Spinal cord (tissue), 10 donors: ENCODE measurements around the gene SMOC2. TPM values are rescaled to one million over a fixed set of nuclear protein-coding genes. Genes with fewer than 3 reads are reported as not detected.

Experiments
- DNase-seq, 6 donors: peaks; one replicate each; pipeline versions ENCODE4 v3.0.0 to v3.0.0-alpha.2; 2013 to 2015; ENCODE audit warnings: low spot score in 6 of 6, low read depth in 4 of 6
- H3K27ac ChIP-seq: one replicate; pipeline ENCODE4 v1.5.1; 2013; ENCODE audit warnings: low read depth, low read length, control low read depth
- H3K27me3 ChIP-seq: one replicate; pipeline ENCODE4 v1.6.1; 2013; ENCODE audit warnings: low read length; ENCODE audit not compliant: control insufficient read depth, insufficient read depth
- H3K36me3 ChIP-seq: one replicate; pipeline ENCODE4 v1.6.1; 2013; ENCODE audit warnings: low read length; ENCODE audit not compliant: control insufficient read depth, insufficient read depth
- H3K4me1 ChIP-seq: one replicate; pipeline ENCODE4 v1.6.1; 2013; ENCODE audit warnings: low read length; ENCODE audit not compliant: control insufficient read depth, insufficient read depth
- H3K4me3 ChIP-seq: one replicate; pipeline ENCODE4 v1.5.1; 2013; ENCODE audit warnings: low read depth, low read length, control low read depth
- H3K9me3 ChIP-seq: one replicate; pipeline ENCODE4 v1.6.1; 2013; ENCODE audit warnings: low read length; ENCODE audit not compliant: control insufficient read depth, insufficient read depth
- WGBS: methylation state at CpG from one replicate; pipeline ENCODE4 v1.1.5; 2013; ENCODE audit warnings: missing lambda C conversion rate; ENCODE audit not compliant: insufficient coverage; 5-methylcytosine and 5-hydroxymethylcytosine counted together
- polyA plus RNA-seq, 2 donors: library from polyadenylated mRNA; unstranded; fragments of 120-200 nt; gene quantifications; one replicate each; pipeline ENCODE4 v1.2.1, GENCODE V29; 2013; ENCODE audit not compliant: insufficient read length in 2 of 2
- total RNA-seq, 2 donors: library from RNA; depleted of rRNA in 1 of 2; stranded (reverse); fragments of 120-200 nt in 1 of 2; fragments of >200 nt in 1 of 2; gene quantifications; one replicate each; pipeline versions ENCODE4 v1.2.3 to v1.2.4, GENCODE V29; 2013 to 2014
- donor health status: healthy.

Gene SMOC2
- total and polyA plus RNA-seq, 4 donors: 8.3 to 96.0 (median 45.6) TPM

- H3K36me3 ChIP-seq: no peaks in the 10 kb centered on the region
- no peak for DNase-seq
- H3K27ac ChIP-seq: no peak overlapping the region
- 77% methylated on average over 9 of the region's 14 CpGs for WGBS
- no peaks in the 10 kb centered on the region for H3K4me1 ChIP-seq
- no peak overlapping the region for H3K4me3 ChIP-seq
- no peaks in the 10 kb centered on the region for H3K27me3 ChIP-seq
- H3K9me3 ChIP-seq: no peaks in the 10 kb centered on the region
Measured at GRCh38 chr6:168469521-168469920, 28.5 kb downstream of the SMOC2 start.

DNA sequence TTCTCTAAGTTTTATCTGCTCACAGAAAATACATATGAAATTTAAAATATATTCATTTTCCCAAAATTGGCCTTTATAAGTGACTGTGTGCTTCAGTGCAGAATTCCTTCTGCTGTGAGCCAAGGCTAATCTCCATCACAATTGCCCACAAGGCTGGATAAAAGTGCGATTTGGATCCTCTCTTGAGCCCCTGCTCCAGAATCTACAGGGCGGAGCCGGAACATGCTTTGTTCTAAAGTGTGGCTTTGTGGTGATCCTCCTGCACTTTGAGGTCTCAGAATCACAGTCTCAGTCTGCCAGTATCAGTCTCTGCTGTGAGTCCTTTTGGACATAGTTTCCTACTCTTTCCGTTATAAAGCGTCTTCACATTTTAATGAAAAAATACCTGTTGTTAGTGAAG lies 28.9 kb downstream of the SMOC2 start:
- Histone ChIP-seq H3K9me3 (no peaks in the 10 kb centered on the region), H3K4me3 (no peak overlapping the region), H3K27ac (no peak overlapping the region), H3K36me3 (no peaks in the 10 kb centered on the region), H3K4me1 (no peaks in the 10 kb centered on the region), H3K27me3 (no peaks in the 10 kb centered on the region)
- DNase-seq: no peak
- WGBS: no CpG with 5 or more reads among the region's 5 CpGs

DNA sequence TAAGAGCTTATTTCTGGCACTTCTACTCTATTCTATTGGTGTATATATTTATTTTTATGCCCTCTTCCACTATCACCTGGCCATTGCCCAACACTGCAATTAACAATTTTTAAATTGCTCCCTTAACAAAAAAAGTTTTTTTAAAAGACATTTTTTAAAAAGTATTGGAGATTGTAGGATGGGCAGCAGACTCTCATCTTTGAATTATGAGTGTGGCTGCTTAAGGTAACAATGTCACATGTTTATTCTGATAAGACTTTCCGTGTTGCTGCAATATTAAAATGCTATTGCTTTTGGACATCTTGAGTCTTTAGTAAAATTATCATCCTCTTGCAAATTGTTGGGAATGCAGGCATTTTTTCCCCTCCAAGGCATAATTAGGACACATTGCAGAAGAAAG lies 31.4 kb downstream of the SMOC2 start:
- Histone ChIP-seq H3K4me1 (no peaks in the 10 kb centered on the region), H3K27ac (no peak overlapping the region), H3K9me3 (no peaks in the 10 kb centered on the region), H3K27me3 (no peaks in the 10 kb centered on the region), H3K36me3 (no peaks in the 10 kb centered on the region), H3K4me3 (no peak overlapping the region)
- DNase-seq: no peak
- WGBS: no CpG with 5 or more reads among the region's 1 CpG

- Histone ChIP-seq H3K27ac (no peak overlapping the region), H3K36me3 (no peaks in the 10 kb centered on the region), H3K4me3 (no peak overlapping the region), H3K9me3 (no peaks in the 10 kb centered on the region), H3K27me3 (no peaks in the 10 kb centered on the region), H3K4me1 (no peaks in the 10 kb centered on the region)
- 91% methylated on average over 6 of the region's 7 CpGs for WGBS
- DNase-seq: no peak
Measured at GRCh38 chr6:168473197-168473596, 32.2 kb downstream of the SMOC2 start.

- no peak overlapping the region for H3K4me3 ChIP-seq
- H3K27ac ChIP-seq: no peak overlapping the region
- WGBS: 94% methylated on average over 15 of the region's 26 CpGs
Measured at GRCh38 chr6:168475188-168476013, 34.4 kb downstream of the SMOC2 start.

GRCh38 chr6:168479421-168479820 lies 38.4 kb downstream of the SMOC2 start:
- H3K36me3 ChIP-seq: no peaks in the 10 kb centered on the region
- H3K4me3 ChIP-seq: no peak overlapping the region
- no CpG with 5 or more reads among the region's 4 CpGs for WGBS
- no peaks in the 10 kb centered on the region for H3K9me3 ChIP-seq
- H3K27ac ChIP-seq: no peak overlapping the region
- DNase-seq: no peak
- no peaks in the 10 kb centered on the region for H3K27me3 ChIP-seq
- no peaks in the 10 kb centered on the region for H3K4me1 ChIP-seq

More at GRCh38 chr6:168475188-168476013, 34.4 kb downstream of the SMOC2 start:
- H3K36me3 ChIP-seq: no peaks in the 10 kb centered on the region
- H3K9me3 ChIP-seq: no peaks in the 10 kb centered on the region
- no peaks in the 10 kb centered on the region for H3K27me3 ChIP-seq
- no peaks in the 10 kb centered on the region for H3K4me1 ChIP-seq
- DNase-seq: no peak

- H3K9me3 ChIP-seq: no peaks in the 10 kb centered on the region
- no peak overlapping the region for H3K4me3 ChIP-seq
- H3K27ac ChIP-seq: no peak overlapping the region
- H3K36me3 ChIP-seq: no peaks in the 10 kb centered on the region
- H3K27me3 ChIP-seq: no peaks in the 10 kb centered on the region
- no peaks in the 10 kb centered on the region for H3K4me1 ChIP-seq
- no peak for DNase-seq
Measured at GRCh38 chr6:168480481-168480880, 39.5 kb downstream of the SMOC2 start.

GRCh38 chr6:168485818-168486217 lies 44.8 kb downstream of the SMOC2 start:
- Histone ChIP-seq H3K36me3 (no peaks in the 10 kb centered on the region), H3K27ac (no peak overlapping the region), H3K9me3 (no peaks in the 10 kb centered on the region), H3K4me3 (no peak overlapping the region), H3K4me1 (no peaks in the 10 kb centered on the region), H3K27me3 (no peaks in the 10 kb centered on the region)
- no CpG with 5 or more reads among the region's 5 CpGs for WGBS
- no peak for DNase-seq

GRCh38 chr6:168490757-168491156 lies 49.8 kb downstream of the SMOC2 start:
- DNase-seq: no peak
- Histone ChIP-seq H3K9me3 (no peaks in the 10 kb centered on the region), H3K36me3 (no peaks in the 10 kb centered on the region), H3K4me3 (no peak overlapping the region), H3K27me3 (no peaks in the 10 kb centered on the region), H3K4me1 (no peaks in the 10 kb centered on the region), H3K27ac (no peak overlapping the region)
- WGBS: 89% methylated on average over 8 of the region's 8 CpGs

DNA sequence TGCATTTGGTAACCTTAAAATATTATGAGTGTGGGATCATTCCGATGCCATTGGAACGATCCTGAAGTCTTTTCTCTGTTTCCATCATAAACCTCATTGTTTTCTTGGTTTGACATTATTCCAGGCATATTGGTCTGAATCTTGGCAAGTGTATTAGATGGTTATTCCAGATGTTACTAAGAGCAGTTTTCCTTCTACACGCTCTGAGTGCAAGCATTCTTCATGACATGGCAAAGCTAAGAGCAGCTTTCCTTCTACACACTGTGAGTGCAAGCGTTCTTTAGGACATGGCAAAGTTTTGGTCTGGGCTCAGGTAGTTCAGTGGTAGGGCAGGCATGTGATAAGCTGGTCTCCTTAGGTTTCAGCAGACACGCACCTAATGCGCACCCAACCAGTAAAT lies 53.0 kb downstream of the SMOC2 start:
- Histone ChIP-seq H3K27ac (no peak overlapping the region), H3K36me3 (no peaks in the 10 kb centered on the region)
- 90% methylated on average over 2 of the region's 6 CpGs for WGBS

More for the DNA sequence above, 53.0 kb downstream of the SMOC2 start:
- Histone ChIP-seq H3K4me3 (no peak overlapping the region), H3K9me3 (no peaks in the 10 kb centered on the region), H3K27me3 (no peaks in the 10 kb centered on the region), H3K4me1 (no peaks in the 10 kb centered on the region)
- no peak for DNase-seq
